Stimulated activated CD4-positive, alpha-beta T cell treated with anti-CD3 and anti-CD28 coated beads, Interleukin-2, amount 100 ng/mL, for 24 hours (primary cell): ENCODE measurements around the gene DOK5.
"Not testable (repeated sequence)": the region's sequence is repeated elsewhere in the genome, so short reads cannot be mapped to it uniquely, and the experiment has no call there.

Experiments
- DNase-seq, 2 donors: peaks; one replicate each; pipeline ENCODE4 v3.0.0-alpha.2; 2020

DOK5 gene

GRCh38 chr20:54475334-54476168 is at the start of gene DOK5:
TSS of gene DOK5 (plus strand) at chr20:54475593. CDS start at chr20:54475947, 354 bp downstream.
- peak in 1 of 2 donors; percentile 18 for DNase-seq

- DNase-seq: no peak
Observed at GRCh38 chr20:54429364-54429763, 46.0 kb upstream of the DOK5 start.

GRCh38 chr20:54431156-54431944 is 44.0 kb upstream of the DOK5 start:
- no peak for DNase-seq

- no peak for DNase-seq
Observed at GRCh38 chr20:54432966-54433365, 42.4 kb upstream of the DOK5 start.

GRCh38 chr20:54433636-54434035 is 41.8 kb upstream of the DOK5 start:
- DNase-seq: no peak

- DNase-seq: no peak
Observed at GRCh38 chr20:54434196-54434595, 41.2 kb upstream of the DOK5 start.

- no peak for DNase-seq
Observed at GRCh38 chr20:54435015-54435414, 40.4 kb upstream of the DOK5 start.

- DNase-seq: not testable (repeated sequence)
Observed at GRCh38 chr20:54436410-54436809, 39.0 kb upstream of the DOK5 start.

- DNase-seq: no peak
Observed at GRCh38 chr20:54438166-54438565, 37.2 kb upstream of the DOK5 start.

- no peak for DNase-seq
Observed at GRCh38 chr20:54450207-54450606, 25.2 kb upstream of the DOK5 start.

GRCh38 chr20:54451171-54451570 is 24.2 kb upstream of the DOK5 start:
- no peak for DNase-seq

GRCh38 chr20:54452277-54452676 is 23.1 kb upstream of the DOK5 start:
- no peak for DNase-seq

GRCh38 chr20:54454982-54455381 is 20.4 kb upstream of the DOK5 start:
- DNase-seq: no peak

- no peak for DNase-seq
Observed at GRCh38 chr20:54456423-54456822, 19.0 kb upstream of the DOK5 start.

GRCh38 chr20:54456961-54457360 is 18.4 kb upstream of the DOK5 start:
- no peak for DNase-seq

- no peak for DNase-seq
Observed at GRCh38 chr20:54458219-54458618, 17.2 kb upstream of the DOK5 start.

- DNase-seq: no peak
Observed at GRCh38 chr20:54459279-54459678, 16.1 kb upstream of the DOK5 start.

- no peak for DNase-seq
Observed at GRCh38 chr20:54464003-54464402, 11.4 kb upstream of the DOK5 start.

- DNase-seq: no peak
Observed at GRCh38 chr20:54466127-54466526, 9.3 kb upstream of the DOK5 start.

- no peak for DNase-seq
Observed at GRCh38 chr20:54467622-54468021, 7.8 kb upstream of the DOK5 start.

GRCh38 chr20:54468082-54468481 is 7.3 kb upstream of the DOK5 start:
- DNase-seq: no peak

- no peak for DNase-seq
Observed at GRCh38 chr20:54469293-54469692, 6.1 kb upstream of the DOK5 start.

- no peak for DNase-seq
Observed at GRCh38 chr20:54469952-54470351, 5.4 kb upstream of the DOK5 start.

- no peak for DNase-seq
Observed at GRCh38 chr20:54470697-54471096, 4.7 kb upstream of the DOK5 start.
